Esophagus mucosa (tissue), 1 donor: ENCODE measurements around the gene CARMIL1. TPM values are rescaled to one million over a fixed set of nuclear protein-coding genes. Genes with fewer than 3 reads are reported as not detected.
A peak's percentile ranks its signal among the peaks of the same experiment; 100 is the strongest.

Experiments
- ATAC-seq: fragments of 200-7000 bp; cut with Tn5 transposase; one replicate; pipeline ENCODE4 v1.9.1; 2020
- total RNA-seq: library from RNA; stranded (reverse); gene quantifications from one replicate; pipeline ENCODE4 v1.2.4, GENCODE V29; 2023
- donor health status: DM: yes; HTN: yes; CAD: no.

The CARMIL1 gene
- total RNA-seq, 1 donor from 2014 or later = 18.2 TPM

- ATAC-seq = no peak
Observed at GRCh38 chr6:25534942-25535631, 255.9 kb downstream of the CARMIL1 start.

DNA sequence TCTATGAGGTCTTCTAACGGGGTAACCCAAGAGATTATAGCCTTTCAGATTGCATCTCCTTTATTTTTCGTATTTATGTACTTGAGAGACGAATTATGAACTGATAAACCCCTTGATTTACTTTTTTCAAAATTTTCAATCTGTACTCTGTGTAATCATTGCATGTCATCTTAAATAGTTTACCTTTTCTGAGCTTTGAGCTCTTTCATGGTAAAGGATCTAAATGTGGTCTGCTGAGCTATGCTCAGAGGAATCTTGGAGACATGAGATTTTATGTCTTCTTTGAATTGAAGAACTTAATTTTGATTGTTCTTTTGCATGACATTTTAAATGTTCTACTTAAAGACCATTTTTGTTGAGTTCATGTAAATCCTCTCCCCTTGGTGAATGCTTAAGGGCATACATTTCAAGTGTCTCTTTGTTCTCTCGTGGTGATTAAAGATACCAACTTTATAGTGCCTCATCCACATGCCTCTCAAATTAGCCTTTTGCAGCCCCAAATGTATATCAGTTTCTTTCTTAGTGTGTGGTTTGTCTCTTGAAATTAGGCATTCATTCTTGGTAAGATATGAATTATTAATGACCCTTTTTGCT, 256.6 kb downstream of the CARMIL1 start:
- ATAC-seq = no peak

DNA sequence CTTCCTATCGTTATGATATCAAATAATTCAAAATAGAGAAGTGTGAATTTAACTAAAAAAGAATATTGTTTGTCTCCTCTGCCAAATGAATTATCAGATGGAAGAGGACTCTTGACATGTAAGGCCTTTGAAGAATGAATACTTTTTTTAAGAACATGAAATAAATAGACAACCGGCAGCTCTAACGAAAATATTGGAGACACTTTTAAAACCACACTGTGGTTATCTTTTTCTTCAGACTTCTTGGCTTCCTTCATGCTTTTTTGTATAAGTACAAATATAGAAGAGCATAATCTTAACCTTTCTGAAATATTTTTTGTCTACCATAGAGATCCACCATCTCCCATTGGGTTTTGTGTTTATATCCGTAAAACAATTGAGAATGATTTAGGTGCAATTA, 257.6 kb downstream of the CARMIL1 start:
- ATAC-seq = no peak

GRCh38 chr6:25537349-25538018, 258.3 kb downstream of the CARMIL1 start:
- ATAC-seq = no peak

DNA sequence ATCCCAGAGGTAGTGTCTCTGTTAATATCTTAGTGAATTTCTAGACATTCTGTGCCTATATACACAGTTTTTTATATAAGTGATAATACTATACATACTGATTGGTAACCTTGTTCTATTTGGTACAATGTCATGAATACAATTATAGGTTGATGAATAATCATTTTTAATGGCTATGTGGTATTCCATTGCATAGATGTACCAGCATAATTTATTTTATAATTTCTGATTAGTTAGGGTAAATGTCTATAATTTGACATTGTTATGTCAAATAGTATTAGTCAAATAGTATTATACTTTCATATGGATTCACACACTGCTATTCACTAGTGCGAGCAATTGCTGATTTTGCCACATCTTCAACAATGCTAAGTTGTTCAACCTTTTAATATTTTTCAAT, 262.1 kb downstream of the CARMIL1 start:
- no peak for ATAC-seq

- no peak for ATAC-seq
Observed at GRCh38 chr6:25542984-25543910, 264.1 kb downstream of the CARMIL1 start.

DNA sequence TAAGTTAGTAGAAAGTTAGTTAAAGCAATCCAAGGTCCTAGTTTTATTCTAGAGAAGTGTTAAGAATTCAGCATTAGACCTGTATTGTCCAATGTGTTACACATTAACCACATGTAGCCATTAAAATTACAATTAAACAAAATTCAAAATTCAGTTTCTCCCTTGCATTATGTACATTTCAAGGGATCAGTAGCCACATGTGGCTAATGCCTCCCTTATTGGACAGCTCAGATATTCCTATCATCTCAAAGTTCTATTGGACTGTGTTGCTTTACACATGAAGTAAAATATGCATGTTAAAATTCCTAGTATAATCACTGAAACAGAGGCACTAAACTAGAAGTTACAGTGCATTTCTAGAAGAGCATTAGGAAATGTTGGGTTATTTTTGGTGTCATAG, 265.7 kb downstream of the CARMIL1 start:
- no peak for ATAC-seq

DNA sequence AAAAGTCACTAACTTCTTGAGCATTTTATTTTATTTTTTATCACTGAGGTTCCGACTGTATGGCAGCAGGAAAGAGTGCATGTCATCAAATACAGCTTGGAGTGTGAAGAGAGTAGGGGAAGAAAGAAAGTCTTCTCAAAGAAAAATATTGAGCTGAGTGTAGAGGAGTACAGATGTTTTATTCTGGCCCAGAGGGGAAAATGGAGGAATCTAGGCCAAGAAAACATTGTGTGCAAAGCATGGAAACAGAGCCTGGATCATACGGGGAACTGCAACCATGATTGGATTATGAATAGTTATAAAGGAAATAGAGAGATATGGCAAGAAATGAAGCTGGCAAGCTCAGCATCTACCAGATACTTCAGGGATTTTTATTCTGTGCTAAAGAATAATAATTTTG, 268.6 kb downstream of the CARMIL1 start:
- ATAC-seq = no peak

GRCh38 chr6:25548451-25548850, 269.3 kb downstream of the CARMIL1 start:
- no peak for ATAC-seq

DNA sequence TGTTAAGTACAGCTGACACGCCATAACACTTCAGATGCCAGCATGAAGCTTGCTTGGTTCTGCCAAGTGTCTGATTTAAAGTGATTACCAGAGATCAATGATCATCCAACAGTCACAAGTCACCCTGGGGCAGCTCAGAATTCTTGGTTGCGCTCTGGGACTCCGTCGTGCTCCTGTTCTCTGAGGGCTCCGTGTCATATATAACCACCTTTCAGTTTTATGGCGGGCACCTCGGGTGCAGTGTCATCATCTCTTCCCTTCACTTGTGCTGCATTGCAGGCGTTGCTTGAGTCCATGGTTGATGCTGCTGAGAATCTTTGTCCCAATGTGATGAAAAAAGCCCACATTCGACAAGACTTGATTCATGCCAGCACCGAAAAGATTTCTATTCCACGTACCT, 271.5 kb downstream of the CARMIL1 start:
- ATAC-seq = no peak

DNA sequence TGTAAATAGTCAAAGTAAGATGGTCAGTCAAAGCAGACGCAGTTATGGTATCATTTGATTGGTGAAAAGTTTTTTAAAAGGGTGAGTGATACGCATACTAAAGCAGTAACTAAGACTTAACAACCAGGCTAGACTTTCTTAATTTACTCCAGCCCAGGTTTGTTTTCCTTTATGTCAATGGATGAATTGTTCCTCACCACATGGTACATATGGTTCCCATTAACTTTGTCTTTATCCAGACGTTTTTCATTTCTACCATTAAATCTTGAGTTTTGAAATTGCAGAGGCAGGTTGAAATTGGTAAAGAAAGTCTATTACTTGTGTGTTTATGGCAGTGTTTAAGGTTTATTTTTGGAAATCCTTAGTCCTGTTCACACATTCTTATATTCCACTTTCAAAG, 274.3 kb downstream of the CARMIL1 start:
- no peak for ATAC-seq

DNA sequence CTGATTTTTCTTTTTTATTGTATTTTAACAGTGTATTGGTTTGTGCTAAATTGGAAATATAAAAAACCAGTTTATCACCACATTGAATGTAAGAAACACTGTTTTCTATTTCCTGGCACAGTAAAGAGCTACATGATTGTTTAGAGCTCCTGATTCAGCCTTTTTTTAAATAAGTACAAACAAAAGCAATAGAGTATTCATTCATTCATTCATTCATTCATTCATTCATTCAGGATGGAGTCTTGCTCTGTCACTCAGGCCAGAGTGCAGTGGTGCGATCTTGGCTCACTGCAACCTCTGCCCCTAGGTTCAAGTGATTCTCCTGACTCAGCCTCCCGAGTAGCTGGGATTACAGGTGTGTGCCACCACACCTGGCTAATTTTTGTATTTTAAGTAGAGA, 276.0 kb downstream of the CARMIL1 start:
- no peak for ATAC-seq

- peak; percentile 47 for ATAC-seq
Observed at GRCh38 chr6:25556516-25556915, 277.3 kb downstream of the CARMIL1 start.

DNA sequence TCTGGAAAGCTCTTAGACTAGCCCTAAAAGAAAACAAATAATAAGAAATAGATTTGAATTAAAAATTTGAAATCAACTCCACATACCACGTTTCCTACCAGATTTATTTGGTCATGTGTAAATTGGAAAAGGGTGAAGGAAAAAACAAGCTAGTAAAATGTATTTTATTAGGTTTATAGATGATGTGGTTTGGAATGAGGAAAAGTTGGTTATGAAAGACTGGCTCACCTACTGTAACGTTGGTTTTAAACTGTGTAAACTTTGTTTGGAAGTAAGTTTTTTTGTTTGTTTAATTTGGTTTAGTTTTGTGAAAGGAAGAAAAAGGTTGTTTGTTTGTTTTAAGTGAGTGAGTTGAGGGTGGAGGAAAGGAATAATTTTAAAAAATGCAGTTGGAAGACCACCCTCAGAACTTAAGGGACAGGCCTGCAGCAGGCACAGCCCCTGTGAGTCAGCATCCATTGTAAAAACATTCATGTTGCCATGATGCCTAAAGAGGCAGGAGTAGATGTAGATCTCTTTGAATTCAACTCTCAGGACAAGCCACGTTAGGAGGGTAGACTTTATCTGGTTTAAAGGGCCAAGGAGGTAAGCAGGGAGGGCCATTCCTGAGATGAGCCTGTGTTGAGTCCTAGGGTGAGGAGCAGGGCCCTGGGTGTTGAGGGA, 279.1 kb downstream of the CARMIL1 start:
- ATAC-seq = no peak

GRCh38 chr6:25560865-25561264, 281.7 kb downstream of the CARMIL1 start:
- no peak for ATAC-seq

DNA sequence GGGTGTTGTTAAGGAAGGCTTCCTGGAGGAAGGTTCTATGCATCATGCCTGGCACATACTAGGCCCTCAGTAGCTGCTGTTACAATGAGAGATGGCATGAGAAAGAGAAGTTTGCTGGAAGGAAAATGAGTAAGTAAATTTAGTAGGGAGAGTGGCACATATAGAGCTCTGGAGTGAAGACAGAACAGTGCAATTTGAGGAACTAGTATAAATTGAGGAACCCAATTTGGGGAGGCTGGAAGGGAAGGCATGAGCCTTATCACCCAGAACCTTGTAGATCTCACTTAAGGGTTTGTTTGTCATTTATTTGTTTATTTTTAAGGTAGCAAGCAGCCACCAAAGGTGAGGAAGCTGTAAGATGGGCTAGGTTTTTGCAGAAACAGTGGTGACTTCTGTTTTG, 285.8 kb downstream of the CARMIL1 start:
- no peak for ATAC-seq

GRCh38 chr6:25570578-25570977, 291.4 kb downstream of the CARMIL1 start:
- ATAC-seq = no peak

DNA sequence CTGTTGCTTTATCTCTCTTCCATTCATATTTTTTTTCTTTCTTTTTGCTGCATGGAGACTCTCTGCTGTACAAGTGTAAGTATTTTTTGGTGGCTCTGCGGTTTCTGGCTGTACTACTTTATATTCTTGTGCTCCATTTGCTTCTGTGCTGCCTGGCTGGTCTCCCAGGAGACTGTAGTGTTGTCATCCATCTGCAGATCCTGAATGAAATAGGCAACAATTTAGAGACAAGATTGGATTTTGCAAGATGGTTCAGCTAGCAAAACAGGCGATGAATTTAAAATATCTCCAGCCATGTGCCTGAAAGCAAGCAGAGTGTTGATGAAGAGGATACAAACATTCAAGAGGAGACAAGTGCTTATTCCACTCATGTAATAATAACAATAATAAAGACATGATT, 297.7 kb downstream of the CARMIL1 start:
- ATAC-seq = no peak

- ATAC-seq = no peak
Observed at GRCh38 chr6:25578538-25578937, 299.4 kb downstream of the CARMIL1 start.

DNA sequence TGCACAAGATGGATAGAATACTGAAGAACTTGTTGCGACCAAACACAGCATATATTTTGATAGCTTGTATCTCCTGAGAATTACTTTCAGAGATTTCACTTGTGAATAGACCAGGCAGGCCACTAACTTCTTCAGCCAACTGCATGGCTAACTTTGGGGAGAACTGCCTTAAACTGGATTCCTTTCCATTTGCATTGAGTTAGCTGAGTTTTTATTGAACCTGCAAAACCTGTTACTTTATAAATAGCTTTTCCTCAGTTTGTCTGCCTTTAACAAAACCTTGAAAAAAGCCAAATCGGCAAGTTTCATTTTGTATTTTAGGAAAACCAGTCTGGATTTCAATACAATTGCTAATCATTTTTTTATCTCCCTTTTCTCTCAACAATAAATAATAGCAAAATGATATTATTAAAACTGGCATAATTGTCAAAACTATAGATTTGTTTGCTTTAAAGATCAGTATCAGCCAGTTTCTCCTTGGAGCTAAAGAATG, 300.3 kb downstream of the CARMIL1 start:
- ATAC-seq = no peak

GRCh38 chr6:25579902-25580495, 300.8 kb downstream of the CARMIL1 start:
- ATAC-seq = no peak

GRCh38 chr6:25582101-25582500, 302.9 kb downstream of the CARMIL1 start:
- ATAC-seq = no peak
